ENCODE results near the gene KLHL2.

Gene KLHL2

DNA sequence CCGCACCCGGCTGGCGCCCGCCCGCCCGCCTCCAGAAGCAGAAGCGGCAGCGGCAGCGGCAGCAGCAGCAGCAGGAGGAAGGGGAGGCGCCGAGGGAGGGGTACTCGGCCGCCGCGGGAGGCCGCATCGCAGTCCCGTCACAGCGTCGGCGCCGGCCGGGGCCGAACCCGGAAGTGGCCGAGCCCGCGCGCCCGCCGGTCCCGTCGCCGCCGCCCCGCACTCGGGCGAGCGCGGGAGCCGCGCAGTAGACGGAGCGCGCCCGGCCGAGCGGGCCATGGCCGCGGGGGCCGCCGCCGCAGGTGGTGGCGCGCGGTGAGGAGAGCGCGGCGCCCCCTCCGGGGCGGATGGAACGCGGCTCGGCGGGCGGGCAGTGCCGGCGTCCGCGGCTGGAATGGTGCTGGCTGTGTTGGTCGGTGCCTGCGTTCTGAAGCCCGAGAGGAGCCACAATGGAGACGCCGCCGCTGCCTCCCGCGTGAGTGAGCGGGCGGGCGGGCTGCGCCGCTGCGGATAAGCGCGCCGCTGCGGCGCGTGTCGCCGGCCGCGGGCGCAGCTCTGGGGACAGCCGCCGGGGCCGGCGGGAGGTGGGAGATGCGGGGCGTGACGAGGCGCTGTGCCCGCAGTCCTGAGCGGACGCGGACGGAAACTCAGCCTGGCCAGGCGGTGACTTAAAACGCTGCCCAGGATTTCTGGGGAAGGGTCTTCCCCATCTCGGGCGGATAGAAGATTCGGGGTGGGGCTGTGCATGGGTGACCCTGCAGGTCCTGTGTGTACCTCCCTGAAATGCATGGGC is at the start of gene KLHL2:
KLHL2 (plus strand) TSS at position 131 of the 790 bp plus-strand sequence; CDS start at position 447, 316 bp downstream.
- peaks cover 17% of the 10 kb centered on the region for H3K4me1 ChIP-seq (ENCODE audit: control insufficient read depth, insufficient read depth, low read length)
- no peaks in the 10 kb centered on the region for H3K36me3 ChIP-seq (ENCODE audit: control insufficient read depth in 2 of 2, insufficient read depth in 1 of 2, low read length in 2 of 2)
- CTCF ChIA-PET, result no interaction called here
- peak within 1 kb of the TSS; percentile 82; the same call in 1 of the 2 replicates for H3K27ac ChIP-seq (ENCODE audit: extremely low read depth, low read depth, low read length)
- POLR2A ChIA-PET, result no interaction called here
- no peaks in the 10 kb centered on the region for H3K9me3 ChIP-seq (ENCODE audit: control insufficient read depth, insufficient read depth, low read depth, low read length)
- TF ChIP-seq OSR2 (tag by site-specific recombination; IDR thresholded peaks at IDR 0.05) (peak; percentile 64), ZNF623 (tag by site-specific recombination; IDR thresholded peaks at IDR 0.05) (no peak), HIC1 (tag by site-specific recombination; IDR thresholded peaks at IDR 0.05) (0 out of 2 replicates have a peak, but pooled peaks have one; percentile 18), ZNF341 (tag by site-specific recombination; IDR thresholded peaks at IDR 0.05; ENCODE audit: low read depth) (peak; percentile 77), ZNF239 (tag by site-specific recombination; IDR thresholded peaks at IDR 0.05) (no peak)
- TF ChIP-seq, protein P1, sequence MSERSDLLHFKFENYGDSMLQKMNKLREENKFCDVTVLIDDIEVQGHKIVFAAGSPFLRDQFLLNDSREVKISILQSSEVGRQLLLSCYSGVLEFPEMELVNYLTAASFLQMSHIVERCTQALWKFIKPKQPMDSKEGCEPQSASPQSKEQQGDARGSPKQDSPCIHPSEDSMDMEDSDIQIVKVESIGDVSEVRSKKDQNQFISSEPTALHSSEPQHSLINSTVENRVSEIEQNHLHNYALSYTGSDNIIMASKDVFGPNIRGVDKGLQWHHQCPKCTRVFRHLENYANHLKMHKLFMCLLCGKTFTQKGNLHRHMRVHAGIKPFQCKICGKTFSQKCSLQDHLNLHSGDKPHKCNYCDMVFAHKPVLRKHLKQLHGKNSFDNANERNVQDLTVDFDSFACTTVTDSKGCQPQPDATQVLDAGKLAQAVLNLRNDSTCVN (tag by site-specific recombination; optimal IDR thresholded peaks at IDR 0.05), result peak; percentile 51
- TF ChIP-seq, protein P2, sequence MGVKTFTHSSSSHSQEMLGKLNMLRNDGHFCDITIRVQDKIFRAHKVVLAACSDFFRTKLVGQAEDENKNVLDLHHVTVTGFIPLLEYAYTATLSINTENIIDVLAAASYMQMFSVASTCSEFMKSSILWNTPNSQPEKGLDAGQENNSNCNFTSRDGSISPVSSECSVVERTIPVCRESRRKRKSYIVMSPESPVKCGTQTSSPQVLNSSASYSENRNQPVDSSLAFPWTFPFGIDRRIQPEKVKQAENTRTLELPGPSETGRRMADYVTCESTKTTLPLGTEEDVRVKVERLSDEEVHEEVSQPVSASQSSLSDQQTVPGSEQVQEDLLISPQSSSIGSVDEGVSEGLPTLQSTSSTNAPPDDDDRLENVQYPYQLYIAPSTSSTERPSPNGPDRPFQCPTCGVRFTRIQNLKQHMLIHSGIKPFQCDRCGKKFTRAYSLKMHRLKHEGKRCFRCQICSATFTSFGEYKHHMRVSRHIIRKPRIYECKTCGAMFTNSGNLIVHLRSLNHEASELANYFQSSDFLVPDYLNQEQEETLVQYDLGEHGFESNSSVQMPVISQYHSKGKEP (tag by site-specific recombination; IDR thresholded peaks at IDR 0.05), result peak; percentile 72
- peak within 1 kb of the TSS; percentile 78 for H3K4me3 ChIP-seq (ENCODE audit: low read depth, low read length)

DNA sequence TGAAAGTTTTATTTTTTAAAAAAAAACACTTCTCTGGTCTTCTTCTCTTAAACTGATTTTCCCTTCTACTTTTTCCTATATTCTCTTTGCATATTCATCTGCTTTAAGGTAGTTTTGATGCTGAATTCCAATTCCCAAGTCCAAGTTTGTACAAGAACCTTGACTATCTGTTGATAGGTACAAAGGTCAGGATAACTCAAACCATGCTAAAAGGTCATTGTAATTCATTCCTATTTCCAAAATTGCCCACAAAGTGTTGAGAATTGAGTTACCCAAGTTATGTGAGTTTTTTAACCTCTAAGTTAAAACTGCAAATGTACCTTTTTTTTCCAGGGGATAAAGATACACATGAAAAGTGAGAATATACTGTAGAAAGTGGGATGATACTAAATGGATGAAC is 48.6 kb upstream of the KLHL2 start:
- Histone ChIP-seq H3K4me1 (ENCODE audit: control insufficient read depth, insufficient read depth, low read length) (no peaks in the 10 kb centered on the region), H3K9me3 (ENCODE audit: control insufficient read depth, insufficient read depth, low read depth, low read length) (no peaks in the 10 kb centered on the region), H3K36me3 (ENCODE audit: control insufficient read depth in 2 of 2, insufficient read depth in 1 of 2, low read length in 2 of 2) (no peaks in the 10 kb centered on the region), H3K27ac (ENCODE audit: extremely low read depth, low read depth, low read length) (no peak overlapping the region), H3K4me3 (ENCODE audit: low read depth, low read length) (no peak overlapping the region)
- POLR2A ChIA-PET, result no interaction called here
- CTCF ChIA-PET, result no interaction called here
- TF ChIP-seq PRDM4 (tag by site-specific recombination; IDR thresholded peaks at IDR 0.05) (no peak), ZNF596 (tag by site-specific recombination; IDR thresholded peaks at IDR 0.05) (no peak), ZNF626 (tag by site-specific recombination; IDR thresholded peaks at IDR 0.05) (no peak), ZNF266 (tag by site-specific recombination; IDR thresholded peaks at IDR 0.05; ENCODE audit: low read depth) (no peak), ZBTB10 (tag by site-specific recombination; IDR thresholded peaks at IDR 0.05) (no peak), ZNF426 (tag by site-specific recombination; IDR thresholded peaks at IDR 0.05) (no peak), ZNF391 (tag by site-specific recombination; IDR thresholded peaks at IDR 0.05; ENCODE audit: borderline replicate concordance, low read depth) (no peak), KLF7 (tag by site-specific recombination; IDR thresholded peaks at IDR 0.05; ENCODE audit: borderline replicate concordance) (no peak), ZNF175 (tag by site-specific recombination; IDR thresholded peaks at IDR 0.05) (no peak), ZNF214 (tag by site-specific recombination; IDR thresholded peaks at IDR 0.05; ENCODE audit: borderline replicate concordance) (no peak), FEZF1 (tag by site-specific recombination; IDR thresholded peaks at IDR 0.05) (no peak), ZNF530 (tag by site-specific recombination; IDR thresholded peaks at IDR 0.05; ENCODE audit: low read depth) (no peak), HOXC10 (CRISPR knock-in tag; IDR thresholded peaks at IDR 0.05) (no peak), ZNF555 (tag by site-specific recombination; conservative IDR thresholded peaks at IDR 0.05) (no peak), ZNF776 (tag by site-specific recombination; IDR thresholded peaks at IDR 0.05; ENCODE audit: borderline replicate concordance) (no peak), ZNF311 (tag by site-specific recombination; IDR thresholded peaks at IDR 0.05; ENCODE audit: borderline replicate concordance) (no peak), ZBTB1 (tag by site-specific recombination; IDR thresholded peaks at IDR 0.05) (no peak)

All from HEK293 (cell line).